ENCODE results near the gene PRKCA.

DNA sequence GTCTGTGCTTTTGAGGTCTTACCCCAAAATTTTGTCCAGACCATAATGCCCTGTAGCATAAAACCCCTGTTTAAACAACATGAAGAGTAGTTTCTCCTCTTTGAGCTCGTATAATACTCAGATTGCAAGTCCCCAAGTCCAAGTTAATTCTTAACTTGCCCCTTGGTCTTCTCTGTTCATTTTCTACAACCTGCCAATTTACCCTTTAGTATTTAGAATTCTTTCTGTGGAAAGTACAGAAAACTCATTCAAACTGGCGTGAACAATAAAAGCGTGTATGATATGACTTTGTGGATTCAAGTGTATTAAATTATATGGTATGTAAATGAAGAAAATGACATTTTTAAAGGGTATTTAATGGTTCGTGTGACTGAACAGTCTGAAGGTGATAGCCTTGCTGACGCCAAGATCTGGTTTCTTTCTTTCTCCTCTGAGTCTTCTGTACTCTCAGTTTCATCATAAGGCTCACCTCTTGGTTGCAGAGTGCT lies 185.6 kb downstream of the PRKCA start:
- TF ChIP-seq GABPA (IDR thresholded peaks at IDR 0.05 in 1 of 2, conservative IDR thresholded peaks at IDR 0.05 in 1 of 2), result no peak
- TF ChIP-seq, protein P1, sequence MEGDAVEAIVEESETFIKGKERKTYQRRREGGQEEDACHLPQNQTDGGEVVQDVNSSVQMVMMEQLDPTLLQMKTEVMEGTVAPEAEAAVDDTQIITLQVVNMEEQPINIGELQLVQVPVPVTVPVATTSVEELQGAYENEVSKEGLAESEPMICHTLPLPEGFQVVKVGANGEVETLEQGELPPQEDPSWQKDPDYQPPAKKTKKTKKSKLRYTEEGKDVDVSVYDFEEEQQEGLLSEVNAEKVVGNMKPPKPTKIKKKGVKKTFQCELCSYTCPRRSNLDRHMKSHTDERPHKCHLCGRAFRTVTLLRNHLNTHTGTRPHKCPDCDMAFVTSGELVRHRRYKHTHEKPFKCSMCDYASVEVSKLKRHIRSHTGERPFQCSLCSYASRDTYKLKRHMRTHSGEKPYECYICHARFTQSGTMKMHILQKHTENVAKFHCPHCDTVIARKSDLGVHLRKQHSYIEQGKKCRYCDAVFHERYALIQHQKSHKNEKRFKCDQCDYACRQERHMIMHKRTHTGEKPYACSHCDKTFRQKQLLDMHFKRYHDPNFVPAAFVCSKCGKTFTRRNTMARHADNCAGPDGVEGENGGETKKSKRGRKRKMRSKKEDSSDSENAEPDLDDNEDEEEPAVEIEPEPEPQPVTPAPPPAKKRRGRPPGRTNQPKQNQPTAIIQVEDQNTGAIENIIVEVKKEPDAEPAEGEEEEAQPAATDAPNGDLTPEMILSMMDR (IDR thresholded peaks at IDR 0.05; ENCODE audit: low read depth, low read length, missing input control), result no peak
- TF ChIP-seq, protein P2, sequence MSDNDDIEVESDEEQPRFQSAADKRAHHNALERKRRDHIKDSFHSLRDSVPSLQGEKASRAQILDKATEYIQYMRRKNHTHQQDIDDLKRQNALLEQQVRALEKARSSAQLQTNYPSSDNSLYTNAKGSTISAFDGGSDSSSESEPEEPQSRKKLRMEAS (IDR thresholded peaks at IDR 0.05), result no peak
- peak in 1 of 2 donors; percentile 28 for TF ChIP-seq JUND (IDR thresholded peaks at IDR 0.05)

Measured in liver (tissue), 3 donors.